Measurements from ENCODE around the gene RCC2. TPM values are rescaled to one million over a fixed set of nuclear protein-coding genes. Genes with fewer than 3 reads are reported as not detected.
"Not testable (repeated sequence)": the region's sequence is repeated elsewhere in the genome, so short reads cannot be mapped to it uniquely, and the experiment has no call there.

RCC2 gene
- total RNA-seq, 2 experiments from 2014 or later = 90.6 to 91.0 TPM

- Mint-ChIP-seq H3K4me3 (no peak overlapping the region), H3K4me1 (ENCODE audit: low read depth) (no peaks in the 10 kb centered on the region), H3K27me3 (no peaks in the 10 kb centered on the region), H3K36me3 (no peaks in the 10 kb centered on the region), H3K27ac (no peak overlapping the region), H3K9me3 (no peaks in the 10 kb centered on the region)
- intact Hi-C loops (cut with micrococcal nuclease) = no loop called here
- ChIA-PET POLR2A (no interaction called here), CTCF (no interaction called here)
- no peak for DNase-seq
These were observed 26.9 kb upstream of the RCC2 start for GRCh38 chr1:17466359-17466758.

- ChIA-PET POLR2A (no interaction called here), CTCF (no interaction called here)
- intact Hi-C loops (cut with micrococcal nuclease) = no loop called here
- Mint-ChIP-seq H3K4me1 (ENCODE audit: low read depth) (no peaks in the 10 kb centered on the region), H3K4me3 (no peak overlapping the region), H3K27me3 (no peaks in the 10 kb centered on the region), H3K9me3 (no peaks in the 10 kb centered on the region), H3K27ac (no peak overlapping the region), H3K36me3 (no peaks in the 10 kb centered on the region)
- DNase-seq = no peak
These were observed 25.8 kb upstream of the RCC2 start for GRCh38 chr1:17465228-17465627.

- Mint-ChIP-seq H3K4me1 (ENCODE audit: low read depth) (no peaks in the 10 kb centered on the region), H3K4me3 (no peak overlapping the region), H3K27ac (no peak overlapping the region), H3K9me3 (no peaks in the 10 kb centered on the region), H3K27me3 (peaks cover 2% of the 10 kb centered on the region), H3K36me3 (no peaks in the 10 kb centered on the region)
- CTCF ChIA-PET = no interaction called here
- intact Hi-C loops (cut with micrococcal nuclease) = no loop called here
- DNase-seq = no peak
- POLR2A ChIA-PET = no interaction called here
These were observed 24.5 kb upstream of the RCC2 start for GRCh38 chr1:17463991-17464390.

- intact Hi-C loops (cut with micrococcal nuclease) = no loop called here
- DNase-seq = no peak
- Mint-ChIP-seq H3K27ac (no peak overlapping the region), H3K36me3 (no peaks in the 10 kb centered on the region), H3K4me3 (no peak overlapping the region), H3K4me1 (ENCODE audit: low read depth) (no peaks in the 10 kb centered on the region), H3K27me3 (peaks cover 2% of the 10 kb centered on the region), H3K9me3 (no peaks in the 10 kb centered on the region)
- ChIA-PET CTCF (no interaction called here), POLR2A (no interaction called here)
These were observed 23.2 kb upstream of the RCC2 start for GRCh38 chr1:17462669-17463068.

- Mint-ChIP-seq H3K27me3 (peaks cover 2% of the 10 kb centered on the region), H3K27ac (no peak overlapping the region), H3K4me3 (no peak overlapping the region), H3K36me3 (no peaks in the 10 kb centered on the region), H3K4me1 (ENCODE audit: low read depth) (no peaks in the 10 kb centered on the region), H3K9me3 (no peaks in the 10 kb centered on the region)
- DNase-seq = no peak
- POLR2A ChIA-PET = no interaction called here
- CTCF ChIA-PET = interaction anchor here (1.0 kb wide), 1 partner anchor 54 kb away, joined by 3 read pairs; no protein-coding TSS in a partner anchor
- intact Hi-C loops (cut with micrococcal nuclease) = no loop called here
These were observed 20.7 kb upstream of the RCC2 start for GRCh38 chr1:17460219-17460618.

GRCh38 chr1:17458794-17459193, 19.3 kb upstream of the RCC2 start:
- POLR2A ChIA-PET = no interaction called here
- intact Hi-C loops (cut with micrococcal nuclease) = no loop called here
- Mint-ChIP-seq H3K36me3 (no peaks in the 10 kb centered on the region), H3K4me3 (no peak overlapping the region), H3K27ac (no peak overlapping the region), H3K4me1 (ENCODE audit: low read depth) (no peaks in the 10 kb centered on the region), H3K9me3 (no peaks in the 10 kb centered on the region), H3K27me3 (peaks cover 2% of the 10 kb centered on the region)
- DNase-seq = no peak
- CTCF ChIA-PET = interaction anchor here (0.6 kb wide), 1 partner anchor 38 kb away, joined by 3 read pairs; no protein-coding TSS in a partner anchor

- Mint-ChIP-seq H3K4me3 (no peak overlapping the region), H3K4me1 (ENCODE audit: low read depth) (no peaks in the 10 kb centered on the region), H3K36me3 (no peaks in the 10 kb centered on the region), H3K27ac (no peak overlapping the region), H3K27me3 (no peaks in the 10 kb centered on the region), H3K9me3 (no peaks in the 10 kb centered on the region)
- CTCF ChIA-PET = interaction anchor here (0.6 to 1.3 kb wide), 3 partner anchors 13 to 49 kb away, joined by 3 read pairs; no protein-coding TSS in a partner anchor
- intact Hi-C loops (cut with micrococcal nuclease) = no loop called here
- POLR2A ChIA-PET = no interaction called here
- no peak for DNase-seq
These were observed 13.2 kb upstream of the RCC2 start for GRCh38 chr1:17452686-17453085.

GRCh38 chr1:17452203-17452602, 12.7 kb upstream of the RCC2 start:
- CTCF ChIA-PET = interaction anchor here (0.7 to 1.5 kb wide), 5 partner anchors 18 to 42 kb away, joined by 3 to 4 read pairs (median 3); no protein-coding TSS in a partner anchor

GRCh38 chr1:17451731-17452130, 12.3 kb upstream of the RCC2 start:
- Mint-ChIP-seq H3K4me3 (no peak overlapping the region), H3K36me3 (no peaks in the 10 kb centered on the region), H3K27ac (no peak overlapping the region), H3K4me1 (ENCODE audit: low read depth) (no peaks in the 10 kb centered on the region), H3K27me3 (no peaks in the 10 kb centered on the region), H3K9me3 (no peaks in the 10 kb centered on the region)
- intact Hi-C loops (cut with micrococcal nuclease) = no loop called here
- DNase-seq = no peak
- CTCF ChIA-PET = interaction anchor here (0.7 to 1.5 kb wide), 5 partner anchors 17 to 43 kb away, joined by 3 to 4 read pairs (median 3); no protein-coding TSS in a partner anchor
- POLR2A ChIA-PET = no interaction called here

More at GRCh38 chr1:17452203-17452602, 12.7 kb upstream of the RCC2 start:
- H3K36me3 Mint-ChIP-seq; H3K9me3 Mint-ChIP-seq; H3K4me3 Mint-ChIP-seq; POLR2A ChIA-PET; H3K27ac Mint-ChIP-seq; intact Hi-C loops (cut with micrococcal nuclease); DNase-seq; H3K4me1 Mint-ChIP-seq (ENCODE audit: low read depth); H3K27me3 Mint-ChIP-seq: not testable (repeated sequence)

- Mint-ChIP-seq H3K9me3 (no peaks in the 10 kb centered on the region), H3K27ac (no peak overlapping the region)
- POLR2A ChIA-PET = no interaction called here
These were observed 8.1 kb upstream of the RCC2 start for GRCh38 chr1:17447501-17447992.

GRCh38 chr1:17442841-17443240, 3.4 kb upstream of the RCC2 start:
- Mint-ChIP-seq H3K36me3 (peaks cover 16% of the 10 kb centered on the region), H3K9me3 (no peaks in the 10 kb centered on the region), H3K4me1 (ENCODE audit: low read depth) (peaks cover 20% of the 10 kb centered on the region), H3K27me3 (no peaks in the 10 kb centered on the region), H3K27ac (no peak overlapping the region), H3K4me3 (no peak overlapping the region)
- no peak for DNase-seq
- ChIA-PET POLR2A (no interaction called here), CTCF (interaction anchor here (0.9 kb wide), 1 partner anchor 35 kb away, joined by 4 read pairs; no protein-coding TSS in a partner anchor)
- intact Hi-C loops (cut with micrococcal nuclease) = no loop called here

More at GRCh38 chr1:17447501-17447992, 8.1 kb upstream of the RCC2 start:
- no peaks in the 10 kb centered on the region for H3K27me3 Mint-ChIP-seq
- H3K36me3 Mint-ChIP-seq = no peaks in the 10 kb centered on the region
- CTCF ChIA-PET = interaction anchor here (0.6 kb wide), 1 partner anchor 49 kb away, joined by 3 read pairs; no protein-coding TSS in a partner anchor
- no peaks in the 10 kb centered on the region for H3K4me1 Mint-ChIP-seq (ENCODE audit: low read depth)
- intact Hi-C loops (cut with micrococcal nuclease) = no loop called here
- DNase-seq = no peak
- H3K4me3 Mint-ChIP-seq = no peak overlapping the region

- CTCF ChIA-PET = no interaction called here
- Mint-ChIP-seq H3K4me1 (ENCODE audit: low read depth) (peaks cover 22% of the 10 kb centered on the region), H3K27me3 (no peaks in the 10 kb centered on the region), H3K36me3 (peaks cover 18% of the 10 kb centered on the region), H3K4me3 (peak overlapping the region; percentile 74), H3K9me3 (no peaks in the 10 kb centered on the region), H3K27ac (no peak overlapping the region)
- no peak for DNase-seq
- POLR2A ChIA-PET = no interaction called here
- intact Hi-C loops (cut with micrococcal nuclease) = no loop called here
These were observed 2.5 kb upstream of the RCC2 start for GRCh38 chr1:17441993-17442357.

- H3K27ac Mint-ChIP-seq = peak overlapping the region; percentile 64
- POLR2A ChIA-PET = no interaction called here
- H3K27me3 Mint-ChIP-seq = no peaks in the 10 kb centered on the region
- peaks cover 27% of the 10 kb centered on the region for H3K4me1 Mint-ChIP-seq (ENCODE audit: low read depth)
- no peaks in the 10 kb centered on the region for H3K9me3 Mint-ChIP-seq
- H3K36me3 Mint-ChIP-seq = peaks cover 23% of the 10 kb centered on the region
- DNase-seq = no peak
- intact Hi-C loops (cut with micrococcal nuclease) = no loop called here
- H3K4me3 Mint-ChIP-seq = peak overlapping the region; percentile 74
- CTCF ChIA-PET = no interaction called here
These were observed 2.0 kb upstream of the RCC2 start for GRCh38 chr1:17441265-17441992.

Data from activated CD4-positive, alpha-beta memory T cell treated with anti-CD3 and anti-CD28 coated beads for 36 hours (primary cell).